ENCODE data around the gene GASK1A. TPM values are rescaled to one million over a fixed set of nuclear protein-coding genes. Genes with fewer than 3 reads are reported as not detected.

The GASK1A gene
- total and polyA plus RNA-seq, 2 donors (not counting 1 experiment from before 2014, with no cell fraction given): 0.14 to 1.8 TPM

DNA sequence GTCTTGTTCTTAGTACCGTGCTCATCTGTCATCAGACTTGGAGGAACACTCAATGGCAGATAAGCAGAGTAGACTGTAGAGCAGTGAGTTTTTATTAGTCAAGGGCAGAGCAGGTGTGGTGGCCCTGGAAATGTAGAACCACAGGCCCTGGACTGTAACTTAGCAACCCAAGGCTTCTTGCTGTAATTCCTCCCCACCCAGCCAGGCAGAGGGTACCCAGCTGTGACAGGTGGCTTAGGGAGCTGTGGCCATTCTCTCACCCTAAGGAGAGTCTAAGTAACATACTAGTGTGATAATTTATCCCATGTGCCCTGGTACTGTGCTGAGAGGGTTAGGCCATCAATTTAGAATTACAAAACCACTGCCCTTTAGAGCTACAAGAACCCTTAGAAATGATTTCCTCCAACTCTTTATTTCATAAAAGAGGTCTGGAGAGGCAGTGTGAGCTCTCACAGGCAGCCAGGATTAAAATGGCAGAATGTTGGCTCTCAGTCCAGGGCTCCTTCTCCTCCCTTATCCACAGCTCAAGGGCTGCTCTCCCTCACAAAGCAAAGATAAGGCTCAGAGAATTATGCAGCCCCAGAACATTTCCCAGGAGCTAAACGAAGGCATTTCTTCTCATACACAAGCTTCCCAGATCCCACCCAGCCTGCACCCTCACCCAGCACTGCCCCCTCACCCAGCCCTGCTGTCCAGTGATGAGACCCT, 123.8 kb downstream of the GASK1A start:
- Histone ChIP-seq H4K20me1 (ENCODE audit: control insufficient read depth, extremely low read depth, insufficient read depth, low read length) (no peaks in the 10 kb centered on the region), H3K27ac (ENCODE audit: insufficient read depth, low read length) (no peak overlapping the region), H3K4me2 (ENCODE audit: extremely low read depth, insufficient read depth, low read length) (no peak overlapping the region), H2AFZ (ENCODE audit: low read length) (no peak overlapping the region), H3K79me2 (ENCODE audit: control insufficient read depth, insufficient read depth, low read length) (no peaks in the 10 kb centered on the region), H3K9me3 (ENCODE audit: control insufficient read depth, insufficient read depth, low read depth, low read length) (no peaks in the 10 kb centered on the region), H3K9ac (ENCODE audit: insufficient read depth, low read length) (no peak overlapping the region), H3K27me3 (ENCODE audit: control insufficient read depth, insufficient read depth, low read length) (no peaks in the 10 kb centered on the region), H3K4me1 (ENCODE audit: control insufficient read depth, extremely low read depth, insufficient read depth, low read length) (peaks cover 3% of the 10 kb centered on the region), H3K36me3 (ENCODE audit: control insufficient read depth, insufficient read depth, low read length) (no peaks in the 10 kb centered on the region), H3K4me3 (replicated peaks in 1 of 4; ENCODE audit: control extremely low read depth in 1 of 4, insufficient read depth in 1 of 4, low read depth in 3 of 4, low read length in 4 of 4) (no peak overlapping the region)
- DNase-seq (ENCODE audit: low read depth in 2 of 2): no peak
- TF ChIP-seq, protein P1, sequence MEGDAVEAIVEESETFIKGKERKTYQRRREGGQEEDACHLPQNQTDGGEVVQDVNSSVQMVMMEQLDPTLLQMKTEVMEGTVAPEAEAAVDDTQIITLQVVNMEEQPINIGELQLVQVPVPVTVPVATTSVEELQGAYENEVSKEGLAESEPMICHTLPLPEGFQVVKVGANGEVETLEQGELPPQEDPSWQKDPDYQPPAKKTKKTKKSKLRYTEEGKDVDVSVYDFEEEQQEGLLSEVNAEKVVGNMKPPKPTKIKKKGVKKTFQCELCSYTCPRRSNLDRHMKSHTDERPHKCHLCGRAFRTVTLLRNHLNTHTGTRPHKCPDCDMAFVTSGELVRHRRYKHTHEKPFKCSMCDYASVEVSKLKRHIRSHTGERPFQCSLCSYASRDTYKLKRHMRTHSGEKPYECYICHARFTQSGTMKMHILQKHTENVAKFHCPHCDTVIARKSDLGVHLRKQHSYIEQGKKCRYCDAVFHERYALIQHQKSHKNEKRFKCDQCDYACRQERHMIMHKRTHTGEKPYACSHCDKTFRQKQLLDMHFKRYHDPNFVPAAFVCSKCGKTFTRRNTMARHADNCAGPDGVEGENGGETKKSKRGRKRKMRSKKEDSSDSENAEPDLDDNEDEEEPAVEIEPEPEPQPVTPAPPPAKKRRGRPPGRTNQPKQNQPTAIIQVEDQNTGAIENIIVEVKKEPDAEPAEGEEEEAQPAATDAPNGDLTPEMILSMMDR (conservative IDR thresholded peaks at IDR 0.05 in 1 of 2, IDR thresholded peaks at IDR 0.05 in 1 of 2; ENCODE audit: low read depth in 1 of 2, low read length in 2 of 2): no peak
- no peak for TF ChIP-seq EZH2 (IDR thresholded peaks at IDR 0.05; ENCODE audit: low read length, missing control alignments)

DNA sequence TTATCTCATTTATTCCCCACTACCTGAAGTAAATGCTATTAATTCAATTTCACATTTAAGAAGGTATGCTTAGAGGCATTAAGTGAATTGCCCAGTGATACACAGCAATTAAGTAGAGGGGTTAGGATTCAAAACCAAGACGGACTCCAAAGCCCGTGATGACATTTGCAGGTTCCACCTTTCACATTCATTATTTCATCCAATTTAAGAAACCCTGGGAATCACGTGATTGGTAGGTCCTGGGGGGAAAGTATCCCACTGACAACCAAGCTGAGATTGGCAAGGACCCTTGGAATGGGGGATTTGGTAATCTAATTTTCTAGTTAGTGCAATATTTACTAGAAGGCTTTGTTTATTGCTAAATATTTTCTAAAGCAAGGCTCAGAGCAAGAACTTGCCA, 124.9 kb downstream of the GASK1A start:
- H2AFZ ChIP-seq (ENCODE audit: low read length): no peak overlapping the region
- TF ChIP-seq, protein P1 (conservative IDR thresholded peaks at IDR 0.05 in 1 of 2, IDR thresholded peaks at IDR 0.05 in 1 of 2; ENCODE audit: low read depth in 1 of 2, low read length in 2 of 2): no peak
- TF ChIP-seq EZH2 (IDR thresholded peaks at IDR 0.05; ENCODE audit: low read length, missing control alignments): no peak
- no peaks in the 10 kb centered on the region for H4K20me1 ChIP-seq (ENCODE audit: control insufficient read depth, extremely low read depth, insufficient read depth, low read length)
- H3K9me3 ChIP-seq (ENCODE audit: control insufficient read depth, insufficient read depth, low read depth, low read length): no peaks in the 10 kb centered on the region
- no peaks in the 10 kb centered on the region for H3K27me3 ChIP-seq (ENCODE audit: control insufficient read depth, insufficient read depth, low read length)
- no peak overlapping the region for H3K27ac ChIP-seq (ENCODE audit: insufficient read depth, low read length)
- no peaks in the 10 kb centered on the region for H3K79me2 ChIP-seq (ENCODE audit: control insufficient read depth, insufficient read depth, low read length)
- no peak overlapping the region for H3K4me3 ChIP-seq (replicated peaks in 1 of 4; ENCODE audit: control extremely low read depth in 1 of 4, insufficient read depth in 1 of 4, low read depth in 3 of 4, low read length in 4 of 4)
- no peak overlapping the region for H3K4me2 ChIP-seq (ENCODE audit: extremely low read depth, insufficient read depth, low read length)
- peaks cover 3% of the 10 kb centered on the region for H3K4me1 ChIP-seq (ENCODE audit: control insufficient read depth, extremely low read depth, insufficient read depth, low read length)
- H3K36me3 ChIP-seq (ENCODE audit: control insufficient read depth, insufficient read depth, low read length): no peaks in the 10 kb centered on the region
- no peak overlapping the region for H3K9ac ChIP-seq (ENCODE audit: insufficient read depth, low read length)
- DNase-seq (ENCODE audit: low read depth in 2 of 2): no peak

DNA sequence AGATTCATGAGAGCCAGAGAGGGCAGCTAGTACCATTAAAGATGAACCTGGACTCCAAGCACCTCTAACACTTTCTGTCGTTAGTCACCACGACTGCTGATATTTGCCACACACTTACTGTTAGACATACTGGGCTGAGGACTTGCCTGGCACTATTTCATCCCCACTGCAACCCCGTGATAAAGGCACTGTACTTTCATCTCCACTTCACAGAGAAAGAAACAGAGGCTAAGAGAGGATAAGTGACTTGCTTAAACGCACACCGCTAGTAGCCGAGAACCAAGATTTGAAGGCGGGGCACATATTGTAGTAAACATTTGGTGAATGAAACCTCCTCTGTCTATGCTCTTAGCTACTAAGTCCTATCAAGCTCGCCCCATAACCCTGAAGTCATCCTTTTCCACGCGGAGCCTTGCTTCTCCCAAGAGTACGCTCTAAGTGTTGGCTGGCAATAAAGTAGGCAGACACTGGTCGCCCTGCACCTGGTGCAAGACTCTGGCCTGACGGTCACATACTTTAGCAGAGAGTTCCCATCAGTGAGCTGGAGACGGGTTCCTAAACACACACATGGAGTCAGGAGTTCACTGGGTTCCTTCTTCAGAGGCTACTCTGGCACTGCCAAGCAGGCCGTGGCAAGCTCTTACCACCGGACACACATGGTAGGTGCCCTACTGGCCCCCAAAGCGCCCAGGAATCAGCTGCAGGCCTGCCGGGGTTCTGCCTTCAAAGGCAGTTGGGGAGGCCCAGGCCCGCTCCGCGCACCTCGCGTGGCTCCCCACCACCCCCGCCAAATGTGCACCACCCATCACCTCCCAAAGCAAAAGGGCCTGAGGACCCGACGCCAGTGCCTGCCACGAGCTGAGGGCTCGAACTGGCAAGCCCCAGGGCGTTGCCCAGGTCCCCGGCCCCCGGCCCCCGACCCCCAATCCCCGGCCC, 125.8 kb downstream of the GASK1A start:
- Histone ChIP-seq H3K9ac (ENCODE audit: insufficient read depth, low read length) (no peak overlapping the region), H3K27ac (ENCODE audit: insufficient read depth, low read length) (no peak overlapping the region), H3K9me3 (ENCODE audit: control insufficient read depth, insufficient read depth, low read depth, low read length) (no peaks in the 10 kb centered on the region), H3K79me2 (ENCODE audit: control insufficient read depth, insufficient read depth, low read length) (no peaks in the 10 kb centered on the region), H3K4me2 (ENCODE audit: extremely low read depth, insufficient read depth, low read length) (peak overlapping the region; percentile 51), H2AFZ (ENCODE audit: low read length) (no peak overlapping the region), H3K4me1 (ENCODE audit: control insufficient read depth, extremely low read depth, insufficient read depth, low read length) (peaks cover 3% of the 10 kb centered on the region), H3K4me3 (replicated peaks in 1 of 4; ENCODE audit: control extremely low read depth in 1 of 4, insufficient read depth in 1 of 4, low read depth in 3 of 4, low read length in 4 of 4) (peak overlapping the region; percentile 7 to 78 (median 39)), H3K36me3 (ENCODE audit: control insufficient read depth, insufficient read depth, low read length) (no peaks in the 10 kb centered on the region), H3K27me3 (ENCODE audit: control insufficient read depth, insufficient read depth, low read length) (no peaks in the 10 kb centered on the region), H4K20me1 (ENCODE audit: control insufficient read depth, extremely low read depth, insufficient read depth, low read length) (no peaks in the 10 kb centered on the region)
- TF ChIP-seq EZH2 (IDR thresholded peaks at IDR 0.05; ENCODE audit: low read length, missing control alignments): no peak
- TF ChIP-seq, protein P1 (conservative IDR thresholded peaks at IDR 0.05 in 1 of 2, IDR thresholded peaks at IDR 0.05 in 1 of 2; ENCODE audit: low read depth in 1 of 2, low read length in 2 of 2): no peak
- no peak for DNase-seq (ENCODE audit: low read depth in 2 of 2)

Measured in fibroblast of lung (primary cell).